ENCODE data around the gene DNLZ.

GRCh38 chr9:136403915-136404800 is 40.6 kb upstream of the DNLZ start:
- TF ChIP-seq, protein P1, sequence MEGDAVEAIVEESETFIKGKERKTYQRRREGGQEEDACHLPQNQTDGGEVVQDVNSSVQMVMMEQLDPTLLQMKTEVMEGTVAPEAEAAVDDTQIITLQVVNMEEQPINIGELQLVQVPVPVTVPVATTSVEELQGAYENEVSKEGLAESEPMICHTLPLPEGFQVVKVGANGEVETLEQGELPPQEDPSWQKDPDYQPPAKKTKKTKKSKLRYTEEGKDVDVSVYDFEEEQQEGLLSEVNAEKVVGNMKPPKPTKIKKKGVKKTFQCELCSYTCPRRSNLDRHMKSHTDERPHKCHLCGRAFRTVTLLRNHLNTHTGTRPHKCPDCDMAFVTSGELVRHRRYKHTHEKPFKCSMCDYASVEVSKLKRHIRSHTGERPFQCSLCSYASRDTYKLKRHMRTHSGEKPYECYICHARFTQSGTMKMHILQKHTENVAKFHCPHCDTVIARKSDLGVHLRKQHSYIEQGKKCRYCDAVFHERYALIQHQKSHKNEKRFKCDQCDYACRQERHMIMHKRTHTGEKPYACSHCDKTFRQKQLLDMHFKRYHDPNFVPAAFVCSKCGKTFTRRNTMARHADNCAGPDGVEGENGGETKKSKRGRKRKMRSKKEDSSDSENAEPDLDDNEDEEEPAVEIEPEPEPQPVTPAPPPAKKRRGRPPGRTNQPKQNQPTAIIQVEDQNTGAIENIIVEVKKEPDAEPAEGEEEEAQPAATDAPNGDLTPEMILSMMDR (IDR thresholded peaks at IDR 0.05) = no peak
- TF ChIP-seq POLR2A (IDR thresholded peaks at IDR 0.05) = no peak
